Loucy (cell line): ENCODE measurements around the gene SMYD2.

Source experiments
- H2AFZ ChIP-seq: fragments of 200-600 bp; sonication (generic); 2 replicates; pipeline ENCODE4 v1.6.0; 2016; ENCODE audit warnings: antibody characterized with exemption, mild to moderate bottlenecking, low read length, moderate library complexity
- H3F3A ChIP-seq: fragments of 200-600 bp; 2 replicates; pipeline ENCODE4 v1.6.0; 2016; ENCODE audit warnings: antibody characterized with exemption, low read depth, mild to moderate bottlenecking
- H3K27me3 ChIP-seq: fragments of 200-600 bp; sonication (generic); 2 replicates; pipeline ENCODE4 v1.6.1; 2014; ENCODE audit warnings: low read length, mild to moderate bottlenecking; ENCODE audit not compliant: insufficient read depth, poor library complexity, severe bottlenecking
- H3K36me3 ChIP-seq: fragments of 200-600 bp; sonication (generic); 2 replicates; pipeline ENCODE4 v1.6.1; 2016; ENCODE audit warnings: low read length; ENCODE audit not compliant: insufficient read depth
- H3K4me1 ChIP-seq: fragments of 200-600 bp; sonication (generic); 2 replicates; pipeline ENCODE4 v1.5.1; 2014; ENCODE audit warnings: low read length, mild to moderate bottlenecking; ENCODE audit not compliant: insufficient read depth, poor library complexity, severe bottlenecking
- H3K4me2 ChIP-seq: fragments of 200-600 bp; sonication (generic); 2 replicates; pipeline ENCODE4 v1.6.0; 2014; ENCODE audit warnings: antibody characterized with exemption, low read length, low read depth, mild to moderate bottlenecking; ENCODE audit not compliant: poor library complexity, severe bottlenecking
- H3K4me3 ChIP-seq: fragments of 200-600 bp; sonication (generic); 2 replicates; pipeline ENCODE4 v1.5.1; 2014; ENCODE audit warnings: low read length, mild to moderate bottlenecking, mixed read lengths; ENCODE audit not compliant: poor library complexity, severe bottlenecking
- H3K79me2 ChIP-seq: fragments of 200-600 bp; sonication (generic); 2 replicates; pipeline ENCODE4 v1.6.1; 2014; ENCODE audit warnings: low read length; ENCODE audit not compliant: insufficient read depth
- H3K9ac ChIP-seq: fragments of 200-600 bp; sonication (generic); 2 replicates; pipeline ENCODE4 v1.6.0; 2014; ENCODE audit warnings: mild to moderate bottlenecking, low read depth, low read length, moderate library complexity; ENCODE audit not compliant: poor library complexity, severe bottlenecking
- H3K9me2 ChIP-seq: fragments of 200-600 bp; sonication (generic); replicated peaks from 2 replicates; pipeline ENCODE4 v1.6.1; 2016; ENCODE audit warnings: low read depth, low read length, mixed read lengths
- H3K9me3 ChIP-seq: fragments of 200-600 bp; sonication (generic); 2 replicates; pipeline ENCODE4 v1.6.1; 2014; ENCODE audit warnings: mild to moderate bottlenecking, antibody characterized with exemption, low read length, low read depth; ENCODE audit not compliant: insufficient read depth
- H4K20me1 ChIP-seq: fragments of 200-600 bp; sonication (generic); 2 replicates; pipeline ENCODE4 v1.6.0; 2014; ENCODE audit warnings: antibody characterized with exemption, low read length, mild to moderate bottlenecking; ENCODE audit not compliant: insufficient read depth, poor library complexity, severe bottlenecking
- CTCF ChIP-seq: fragments of 200-600 bp; sonication (generic); conservative IDR thresholded peaks from 2 replicates; pipeline ENCODE4 v1.5.1; 2014; ENCODE audit warnings: mild to moderate bottlenecking, antibody characterized with exemption, low read length
- EZH2phosphoT487 ChIP-seq: fragments of 200-600 bp; IDR thresholded peaks from 2 replicates; pipeline ENCODE4 v1.6.1; 2018; ENCODE audit warnings: antibody characterized with exemption, mild to moderate bottlenecking, moderate library complexity, borderline replicate concordance

Gene SMYD2

GRCh38 chr1:214321705-214322453, 40.9 kb downstream of the SMYD2 start:
- Histone ChIP-seq H3K79me2 (no peaks in the 10 kb centered on the region), H4K20me1 (no peaks in the 10 kb centered on the region), H3F3A (peaks cover 3% of the 10 kb centered on the region; the same call in 1 of the 2 replicates), H3K4me3 (no peak overlapping the region), H3K9me3 (no peaks in the 10 kb centered on the region), H3K9me2 (no peaks in the 10 kb centered on the region), H2AFZ (no peak overlapping the region), H3K27me3 (no peaks in the 10 kb centered on the region), H3K4me2 (no peak overlapping the region), H3K36me3 (peaks cover 90% of the 10 kb centered on the region), H3K9ac (no peak overlapping the region), H3K4me1 (peaks cover 9% of the 10 kb centered on the region)
- no peak for TF ChIP-seq EZH2phosphoT487
- TF ChIP-seq CTCF: no peak

- Histone ChIP-seq H3K9ac (no peak overlapping the region), H4K20me1 (no peaks in the 10 kb centered on the region), H3K27me3 (no peaks in the 10 kb centered on the region), H3K4me3 (no peak overlapping the region), H3F3A (peaks cover 8% of the 10 kb centered on the region; the same call in 1 of the 2 replicates), H3K4me2 (no peak overlapping the region), H2AFZ (no peak overlapping the region), H3K36me3 (peaks cover 80% of the 10 kb centered on the region; the same call in 1 of the 2 replicates), H3K79me2 (no peaks in the 10 kb centered on the region), H3K9me3 (no peaks in the 10 kb centered on the region), H3K4me1 (peaks cover 27% of the 10 kb centered on the region), H3K9me2 (no peaks in the 10 kb centered on the region)
- TF ChIP-seq CTCF: no peak
- TF ChIP-seq EZH2phosphoT487: no peak
Observed at GRCh38 chr1:214324896-214325800, 44.2 kb downstream of the SMYD2 start.

GRCh38 chr1:214326406-214326805, 45.4 kb downstream of the SMYD2 start:
- H3K36me3 ChIP-seq: peaks cover 80% of the 10 kb centered on the region
- peak overlapping the region; percentile 48 for H3K9ac ChIP-seq
- no peaks in the 10 kb centered on the region for H3K79me2 ChIP-seq
- H2AFZ ChIP-seq: no peak overlapping the region
- H3K9me3 ChIP-seq: no peaks in the 10 kb centered on the region
- no peaks in the 10 kb centered on the region for H3K27me3 ChIP-seq
- H3K4me1 ChIP-seq: peaks cover 27% of the 10 kb centered on the region
- H3K4me3 ChIP-seq: no peak overlapping the region
- H4K20me1 ChIP-seq: no peaks in the 10 kb centered on the region
- no peaks in the 10 kb centered on the region for H3K9me2 ChIP-seq
- H3K4me2 ChIP-seq: peak overlapping the region; percentile 41
- TF ChIP-seq EZH2phosphoT487 (no peak), CTCF (no peak)
- H3F3A ChIP-seq: peaks cover 8% of the 10 kb centered on the region; the same call in 1 of the 2 replicates
